Activated naive CD8-positive, alpha-beta T cell treated with anti-CD3 and anti-CD28 coated beads, Interleukin-2, amount 50 U/mL, for 24 hours (primary cell): Measurements from ENCODE around the gene CLDN16.

ENCODE experiments used
- ATAC-seq: fragments of 150-1000 bp; cut with Tn5 transposase; one replicate; pipeline ENCODE4 v1.10.0; 2021
- DNase-seq: peaks from one replicate; pipeline ENCODE4 v3.0.0; 2021
- H3K27ac Mint-ChIP-seq: one replicate; pipeline ENCODE4 v1.8.0; 2021; ENCODE audit warnings: mild to moderate bottlenecking, mixed read lengths
- H3K27me3 Mint-ChIP-seq: one replicate; pipeline ENCODE4 v1.8.0; 2021; ENCODE audit warnings: mixed read lengths
- H3K36me3 Mint-ChIP-seq: one replicate; pipeline ENCODE4 v1.8.0; 2021; ENCODE audit warnings: low read depth, mixed read lengths
- H3K4me1 Mint-ChIP-seq: one replicate; pipeline ENCODE4 v1.8.0; 2021; ENCODE audit warnings: mixed read lengths
- H3K4me3 Mint-ChIP-seq: one replicate; pipeline ENCODE4 v1.8.0; 2021; ENCODE audit warnings: mild to moderate bottlenecking, moderate library complexity, mixed read lengths
- H3K9me3 Mint-ChIP-seq: one replicate; pipeline ENCODE4 v1.8.0; 2021; ENCODE audit warnings: mixed read lengths

Gene CLDN16

GRCh38 chr3:190387578-190388213 lies at the start of gene CLDN16:
Gene CLDN16 (plus strand): TSS chr3:190388163. CDS start chr3:190388330, 167 bp downstream.
- Mint-ChIP-seq H3K36me3 (no peaks in the 10 kb centered on the region), H3K4me1 (peaks cover under 1% of the 10 kb centered on the region), H3K4me3 (no peak within 1 kb of the TSS), H3K27ac (no peak within 1 kb of the TSS), H3K9me3 (no peaks in the 10 kb centered on the region), H3K27me3 (no peaks in the 10 kb centered on the region)
- ATAC-seq, result no peak
- DNase-seq, result no peak

- no peaks in the 10 kb centered on the region for H3K36me3 Mint-ChIP-seq
- peaks cover 8% of the 10 kb centered on the region for H3K9me3 Mint-ChIP-seq
- no peaks in the 10 kb centered on the region for H3K4me1 Mint-ChIP-seq
- DNase-seq (no peak), ATAC-seq (no peak)
- no peak overlapping the region for H3K4me3 Mint-ChIP-seq
- peaks cover 9% of the 10 kb centered on the region for H3K27me3 Mint-ChIP-seq
- H3K27ac Mint-ChIP-seq, result no peak overlapping the region
Measured at GRCh38 chr3:190338717-190339116, 49.2 kb upstream of the CLDN16 start.

- Mint-ChIP-seq H3K36me3 (no peaks in the 10 kb centered on the region), H3K9me3 (peaks cover 8% of the 10 kb centered on the region)
- ATAC-seq, result peak; percentile 57
Measured at GRCh38 chr3:190339130-190339529, 48.8 kb upstream of the CLDN16 start.

GRCh38 chr3:190340071-190340470 lies 47.9 kb upstream of the CLDN16 start:
- Mint-ChIP-seq H3K27me3 (peaks cover 7% of the 10 kb centered on the region), H3K4me3 (no peak overlapping the region), H3K9me3 (peaks cover 8% of the 10 kb centered on the region), H3K36me3 (no peaks in the 10 kb centered on the region), H3K27ac (no peak overlapping the region), H3K4me1 (no peaks in the 10 kb centered on the region)
- no peak for DNase-seq
- ATAC-seq, result no peak

More at GRCh38 chr3:190339130-190339529, 48.8 kb upstream of the CLDN16 start:
- H3K27ac Mint-ChIP-seq, result no peak overlapping the region
- H3K4me3 Mint-ChIP-seq, result no peak overlapping the region
- peaks cover 8% of the 10 kb centered on the region for H3K27me3 Mint-ChIP-seq
- no peaks in the 10 kb centered on the region for H3K4me1 Mint-ChIP-seq
- no peak for DNase-seq

- Mint-ChIP-seq H3K27me3 (peaks cover 16% of the 10 kb centered on the region), H3K4me3 (no peak overlapping the region), H3K9me3 (peaks cover 12% of the 10 kb centered on the region), H3K27ac (no peak overlapping the region), H3K4me1 (no peaks in the 10 kb centered on the region), H3K36me3 (no peaks in the 10 kb centered on the region)
- ATAC-seq (no peak), DNase-seq (no peak)
Measured at GRCh38 chr3:190345027-190345821, 42.7 kb upstream of the CLDN16 start.

GRCh38 chr3:190345878-190346277 lies 42.1 kb upstream of the CLDN16 start:
- H3K36me3 Mint-ChIP-seq, result no peaks in the 10 kb centered on the region
- no peaks in the 10 kb centered on the region for H3K4me1 Mint-ChIP-seq
- ATAC-seq (no peak), DNase-seq (no peak)
- no peak overlapping the region for H3K27ac Mint-ChIP-seq
- peaks cover 16% of the 10 kb centered on the region for H3K27me3 Mint-ChIP-seq
- H3K4me3 Mint-ChIP-seq, result no peak overlapping the region
- peaks cover 7% of the 10 kb centered on the region for H3K9me3 Mint-ChIP-seq

GRCh38 chr3:190346541-190346940 lies 41.4 kb upstream of the CLDN16 start:
- H3K9me3 Mint-ChIP-seq, result peaks cover 7% of the 10 kb centered on the region
- H3K27me3 Mint-ChIP-seq, result peaks cover 16% of the 10 kb centered on the region
- no peak overlapping the region for H3K4me3 Mint-ChIP-seq
- DNase-seq (no peak), ATAC-seq (no peak)
- no peaks in the 10 kb centered on the region for H3K4me1 Mint-ChIP-seq
- H3K36me3 Mint-ChIP-seq, result no peaks in the 10 kb centered on the region
- no peak overlapping the region for H3K27ac Mint-ChIP-seq

- no peak overlapping the region for H3K4me3 Mint-ChIP-seq
- no peaks in the 10 kb centered on the region for H3K36me3 Mint-ChIP-seq
- peaks cover 7% of the 10 kb centered on the region for H3K9me3 Mint-ChIP-seq
- peaks cover 11% of the 10 kb centered on the region for H3K27me3 Mint-ChIP-seq
- H3K4me1 Mint-ChIP-seq, result no peaks in the 10 kb centered on the region
- H3K27ac Mint-ChIP-seq, result no peak overlapping the region
- no peak for DNase-seq
- ATAC-seq, result no peak
Measured at GRCh38 chr3:190352861-190353457, 35.0 kb upstream of the CLDN16 start.

- Mint-ChIP-seq H3K4me3 (no peak overlapping the region), H3K9me3 (no peaks in the 10 kb centered on the region), H3K27ac (no peak overlapping the region), H3K36me3 (no peaks in the 10 kb centered on the region), H3K27me3 (peaks cover 5% of the 10 kb centered on the region), H3K4me1 (no peaks in the 10 kb centered on the region)
- no peak for ATAC-seq
- no peak for DNase-seq
Measured at GRCh38 chr3:190356246-190356645, 31.7 kb upstream of the CLDN16 start.

GRCh38 chr3:190357468-190357867 lies 30.5 kb upstream of the CLDN16 start:
- Mint-ChIP-seq H3K9me3 (no peaks in the 10 kb centered on the region), H3K36me3 (no peaks in the 10 kb centered on the region), H3K4me3 (no peak overlapping the region), H3K27ac (no peak overlapping the region), H3K27me3 (peaks cover 5% of the 10 kb centered on the region), H3K4me1 (no peaks in the 10 kb centered on the region)
- DNase-seq (no peak), ATAC-seq (no peak)

- no peak for DNase-seq
Measured at GRCh38 chr3:190359813-190360212, 28.1 kb upstream of the CLDN16 start.

GRCh38 chr3:190360228-190360627 lies 27.7 kb upstream of the CLDN16 start:
- Mint-ChIP-seq H3K4me3 (no peak overlapping the region), H3K36me3 (no peaks in the 10 kb centered on the region), H3K27ac (no peak overlapping the region), H3K4me1 (no peaks in the 10 kb centered on the region), H3K9me3 (no peaks in the 10 kb centered on the region), H3K27me3 (peaks cover 2% of the 10 kb centered on the region)
- no peak for ATAC-seq
- DNase-seq, result no peak

More at GRCh38 chr3:190359813-190360212, 28.1 kb upstream of the CLDN16 start:
- Mint-ChIP-seq H3K4me1 (no peaks in the 10 kb centered on the region), H3K27me3 (peaks cover 2% of the 10 kb centered on the region), H3K36me3 (no peaks in the 10 kb centered on the region), H3K4me3 (no peak overlapping the region), H3K27ac (no peak overlapping the region), H3K9me3 (no peaks in the 10 kb centered on the region)
- no peak for ATAC-seq

GRCh38 chr3:190361791-190362190 lies 26.2 kb upstream of the CLDN16 start:
- H3K4me1 Mint-ChIP-seq, result no peaks in the 10 kb centered on the region

GRCh38 chr3:190362258-190362657 lies 25.7 kb upstream of the CLDN16 start:
- Mint-ChIP-seq H3K9me3 (no peaks in the 10 kb centered on the region), H3K4me3 (no peak overlapping the region), H3K36me3 (no peaks in the 10 kb centered on the region), H3K4me1 (no peaks in the 10 kb centered on the region), H3K27me3 (peaks cover 2% of the 10 kb centered on the region), H3K27ac (no peak overlapping the region)
- DNase-seq, result no peak
- no peak for ATAC-seq

More at GRCh38 chr3:190361791-190362190, 26.2 kb upstream of the CLDN16 start:
- no peaks in the 10 kb centered on the region for H3K36me3 Mint-ChIP-seq
- ATAC-seq (no peak), DNase-seq (no peak)
- H3K27me3 Mint-ChIP-seq, result peaks cover 2% of the 10 kb centered on the region
- H3K4me3 Mint-ChIP-seq, result no peak overlapping the region
- H3K9me3 Mint-ChIP-seq, result no peaks in the 10 kb centered on the region
- no peak overlapping the region for H3K27ac Mint-ChIP-seq

GRCh38 chr3:190366133-190366532 lies 21.8 kb upstream of the CLDN16 start:
- Mint-ChIP-seq H3K4me1 (no peaks in the 10 kb centered on the region), H3K27ac (no peak overlapping the region), H3K4me3 (no peak overlapping the region), H3K36me3 (no peaks in the 10 kb centered on the region), H3K9me3 (no peaks in the 10 kb centered on the region), H3K27me3 (peaks cover 2% of the 10 kb centered on the region)
- DNase-seq (no peak), ATAC-seq (no peak)
